DOHH2 (cell line): Measurements from ENCODE around the gene CLRN3.

Source experiments
- EZH2phosphoT487 ChIP-seq: fragments of 200-600 bp; sonication (generic); IDR thresholded peaks from 2 replicates; pipeline ENCODE4 v1.6.1; 2017; ENCODE audit warnings: borderline replicate concordance, mild to moderate bottlenecking, antibody characterized with exemption, low read length, moderate library complexity, mixed read lengths
- TF ChIP-seq, protein P1 (sequence below): fragments of 200-600 bp; sonication (generic); IDR thresholded peaks from one replicate; pipeline ENCODE4 v1.5.1; 2014; ENCODE audit warnings: antibody characterized with exemption, mild to moderate bottlenecking, low read depth, low read length; ENCODE audit not compliant: poor library complexity, severe bottlenecking

DNA sequence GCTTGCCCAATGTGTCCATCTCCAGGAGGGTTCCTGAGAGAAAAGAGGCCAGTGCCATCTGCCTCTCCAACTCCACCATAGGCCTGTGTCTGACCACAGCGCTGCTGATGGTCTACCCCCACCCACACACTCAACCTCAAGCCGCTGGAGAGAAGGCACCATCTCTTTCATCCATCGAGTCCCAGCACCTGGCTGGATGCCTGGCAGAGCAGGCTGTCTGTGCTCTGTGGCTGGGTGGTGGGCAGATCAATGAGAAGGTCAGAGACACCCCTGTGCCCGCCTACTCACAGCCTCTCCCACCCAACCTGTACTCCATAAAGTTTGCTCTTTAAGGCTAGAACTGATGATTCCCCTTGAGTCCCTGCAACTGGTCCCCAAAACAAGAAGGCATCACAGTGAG is 58.0 kb downstream of the CLRN3 start:
- TF ChIP-seq, protein P1, sequence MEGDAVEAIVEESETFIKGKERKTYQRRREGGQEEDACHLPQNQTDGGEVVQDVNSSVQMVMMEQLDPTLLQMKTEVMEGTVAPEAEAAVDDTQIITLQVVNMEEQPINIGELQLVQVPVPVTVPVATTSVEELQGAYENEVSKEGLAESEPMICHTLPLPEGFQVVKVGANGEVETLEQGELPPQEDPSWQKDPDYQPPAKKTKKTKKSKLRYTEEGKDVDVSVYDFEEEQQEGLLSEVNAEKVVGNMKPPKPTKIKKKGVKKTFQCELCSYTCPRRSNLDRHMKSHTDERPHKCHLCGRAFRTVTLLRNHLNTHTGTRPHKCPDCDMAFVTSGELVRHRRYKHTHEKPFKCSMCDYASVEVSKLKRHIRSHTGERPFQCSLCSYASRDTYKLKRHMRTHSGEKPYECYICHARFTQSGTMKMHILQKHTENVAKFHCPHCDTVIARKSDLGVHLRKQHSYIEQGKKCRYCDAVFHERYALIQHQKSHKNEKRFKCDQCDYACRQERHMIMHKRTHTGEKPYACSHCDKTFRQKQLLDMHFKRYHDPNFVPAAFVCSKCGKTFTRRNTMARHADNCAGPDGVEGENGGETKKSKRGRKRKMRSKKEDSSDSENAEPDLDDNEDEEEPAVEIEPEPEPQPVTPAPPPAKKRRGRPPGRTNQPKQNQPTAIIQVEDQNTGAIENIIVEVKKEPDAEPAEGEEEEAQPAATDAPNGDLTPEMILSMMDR: no peak
- TF ChIP-seq EZH2phosphoT487: no peak
